ENCODE data around the gene ITFG1. TPM values are rescaled to one million over a fixed set of nuclear protein-coding genes. Genes with fewer than 3 reads are reported as not detected.

ITFG1 gene
- total and polyA plus RNA-seq, 9 of the 15 experiments (the other 6 are each of a cell fraction or from before 2014, with no cell fraction given), result 17.1 to 83.5 (median 35.8) TPM

- no peak for TF ChIP-seq CCNT2 (IDR thresholded peaks at IDR 0.05; ENCODE audit: borderline replicate concordance, extremely low read depth, insufficient read length, low read depth, low read length)
These were observed 182.4 kb downstream of the ITFG1 start (continued) for GRCh38 chr16:47278306-47278970.

- CTCF ChIA-PET (ENCODE audit: low intra/inter-chr PET ratio), result no interaction called here
- no peak for DNase-seq (ENCODE audit: extremely low read depth in 1 of 4, low spot score in 3 of 4)
- H3K9me3 ChIP-seq (replicated peaks; ENCODE audit: control insufficient read depth, insufficient read depth, low read depth, low read length), result no peaks in the 10 kb centered on the region
- intact Hi-C loops (cut with micrococcal nuclease), result no loop called here
- H3K9ac ChIP-seq (ENCODE audit: insufficient read depth in 1 of 2, low read depth in 2 of 2, low read length in 2 of 2), result no peak overlapping the region
- no peaks in the 10 kb centered on the region for H3K9me1 ChIP-seq (ENCODE audit: control insufficient read depth, insufficient read depth, low read length)
- POLR2A ChIA-PET, result interaction anchor here (0.5 kb wide), 1 partner anchor 598 kb away, joined by 3 read pairs; no protein-coding TSS in a partner anchor
- no peaks in the 10 kb centered on the region for H3K36me3 ChIP-seq (ENCODE audit: control insufficient read depth, insufficient read depth, low read length)
- no peaks in the 10 kb centered on the region for H4K20me1 ChIP-seq (replicated peaks; ENCODE audit: control insufficient read depth, insufficient read depth, low read length)
- WGBS (ENCODE audit: insufficient coverage, low coverage, missing lambda C conversion rate), result 0% methylated on average over 1 of the region's 1 CpG
- no peaks in the 10 kb centered on the region for H3K4me1 ChIP-seq (replicated peaks in 1 of 2; ENCODE audit: control insufficient read depth in 2 of 2, insufficient read depth in 2 of 2, low read length in 2 of 2)
- no peak overlapping the region for H3K27ac ChIP-seq (ENCODE audit: extremely low read depth, low read depth, low read length)
- H2AFZ ChIP-seq (ENCODE audit: low read depth, low read length), result no peak overlapping the region
- no peaks in the 10 kb centered on the region for H3K27me3 ChIP-seq (ENCODE audit: control insufficient read depth in 2 of 2, insufficient read depth in 2 of 2, low read length in 2 of 2)
- no peak for FAIRE-seq
- no TSS peak for BruUV-seq (replicated peaks)
- H3K4me2 ChIP-seq (ENCODE audit: insufficient read depth, low read length), result no peak overlapping the region
- TF ChIP-seq CCNT2 (IDR thresholded peaks at IDR 0.05; ENCODE audit: borderline replicate concordance, extremely low read depth, insufficient read length, low read depth, low read length), result no peak
- TF ChIP-seq NFIX (CRISPR knock-in tag; IDR thresholded peaks at IDR 0.05; ENCODE audit: low read depth), result no peak
- no peak for TF ChIP-seq MLX (CRISPR knock-in tag; conservative IDR thresholded peaks at IDR 0.05)
- TF ChIP-seq NR2C2 (CRISPR knock-in tag; IDR thresholded peaks at IDR 0.05), result no peak
- no peak for TF ChIP-seq NR2C2 (tag; IDR thresholded peaks at IDR 0.05)
- TF ChIP-seq STAG1 (CRISPR knock-in tag; IDR thresholded peaks at IDR 0.05; ENCODE audit: borderline replicate concordance), result no peak
- no peak for TF ChIP-seq ZNF133 (CRISPR knock-in tag; IDR thresholded peaks at IDR 0.05)
- no peak for TF ChIP-seq ZNF324 (CRISPR knock-in tag; IDR thresholded peaks at IDR 0.05)
- TF ChIP-seq ARNT (IDR thresholded peaks at IDR 0.05), result no peak
- TF ChIP-seq ZNF785 (CRISPR knock-in tag; IDR thresholded peaks at IDR 0.05), result no peak
- TF ChIP-seq SMC3 (conservative IDR thresholded peaks at IDR 0.05; ENCODE audit: insufficient read depth, low read depth, low read length), result no peak
- no peak for TF ChIP-seq ESRRA (IDR thresholded peaks at IDR 0.05; ENCODE audit: borderline replicate concordance, low read depth)
- TF ChIP-seq ZNF668 (CRISPR knock-in tag; IDR thresholded peaks at IDR 0.05), result no peak
- TF ChIP-seq ZNF586 (CRISPR knock-in tag; conservative IDR thresholded peaks at IDR 0.05), result no peak
- TF ChIP-seq ZNF3 (CRISPR knock-in tag; IDR thresholded peaks at IDR 0.05), result no peak
- TF ChIP-seq ZNF766 (CRISPR knock-in tag; conservative IDR thresholded peaks at IDR 0.05), result no peak
- ATAC-seq, result no peak
- no peaks in the 10 kb centered on the region for H3K79me2 ChIP-seq (ENCODE audit: control insufficient read depth, insufficient read depth, low read length)
- in situ Hi-C loops (cut with MboI), result no loop called here
- no peak overlapping the region for H3K4me3 ChIP-seq
These were observed 184.3 kb downstream of the ITFG1 start for GRCh38 chr16:47276522-47276921.
